ENCODE results near the gene DEFB132.
A peak's percentile ranks its signal among the peaks of the same experiment; 100 is the strongest.

DEFB132 gene

GRCh38 chr20:297925-298775 lies 40.6 kb downstream of the DEFB132 start:
- peak; percentile 47 for DNase-seq (ENCODE audit: low read depth)

GRCh38 chr20:298776-299391 lies 41.4 kb downstream of the DEFB132 start:
- DNase-seq (ENCODE audit: low read depth): no peak

DNA sequence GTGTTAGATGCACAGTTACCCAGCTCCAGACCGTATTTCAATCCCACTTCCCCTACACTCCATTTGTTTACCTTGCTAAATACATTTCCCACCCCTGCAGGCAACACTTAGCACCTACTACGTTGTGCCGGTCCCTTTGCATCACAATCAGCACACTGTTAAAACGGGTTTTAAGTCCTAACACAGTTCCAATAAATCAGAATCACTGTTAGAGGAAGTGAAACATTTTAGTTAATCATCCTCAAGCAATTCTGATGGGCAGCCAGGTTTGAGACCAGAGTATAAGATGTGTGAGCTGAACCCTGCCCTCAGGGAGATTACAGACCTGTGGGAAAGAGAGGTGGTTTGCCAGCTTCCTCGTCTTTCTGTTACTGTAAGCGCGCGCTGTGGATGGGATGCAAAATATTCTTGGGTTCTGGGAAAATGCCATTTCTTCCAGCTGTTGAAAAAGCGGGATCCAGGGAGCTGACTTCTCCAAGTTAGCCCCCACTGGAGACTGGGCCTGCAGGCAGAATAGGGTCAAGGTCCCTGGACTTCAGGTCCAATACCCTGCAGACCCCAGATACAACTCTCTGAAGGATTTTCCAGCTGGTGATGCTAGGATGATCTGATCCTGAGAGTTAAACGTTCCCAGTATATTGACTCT lies 42.9 kb downstream of the DEFB132 start:
- DNase-seq (ENCODE audit: low read depth): no peak

GRCh38 chr20:301886-302848 lies 44.6 kb downstream of the DEFB132 start:
- DNase-seq (ENCODE audit: low read depth): no peak

DNA sequence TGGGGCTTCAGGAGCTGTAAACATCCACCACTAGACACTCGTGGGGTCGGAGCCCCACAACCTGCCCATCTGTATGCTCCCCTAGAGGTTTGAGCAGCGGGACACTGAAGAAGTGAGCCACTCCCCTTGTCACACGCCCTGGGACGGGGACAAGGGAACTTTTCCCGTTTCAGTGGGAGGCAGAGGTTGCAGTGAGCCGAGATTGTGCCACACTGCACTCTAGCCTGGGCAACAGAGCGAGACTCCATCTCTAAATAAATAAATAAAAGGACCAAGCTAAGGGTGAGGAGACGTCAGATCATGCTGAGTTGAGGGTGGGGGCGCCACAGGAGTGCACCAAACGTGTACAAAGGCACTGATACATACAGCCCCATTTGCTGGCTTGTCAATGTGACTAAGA lies 48.2 kb downstream of the DEFB132 start:
- no peak for DNase-seq (ENCODE audit: low read depth)

DNA sequence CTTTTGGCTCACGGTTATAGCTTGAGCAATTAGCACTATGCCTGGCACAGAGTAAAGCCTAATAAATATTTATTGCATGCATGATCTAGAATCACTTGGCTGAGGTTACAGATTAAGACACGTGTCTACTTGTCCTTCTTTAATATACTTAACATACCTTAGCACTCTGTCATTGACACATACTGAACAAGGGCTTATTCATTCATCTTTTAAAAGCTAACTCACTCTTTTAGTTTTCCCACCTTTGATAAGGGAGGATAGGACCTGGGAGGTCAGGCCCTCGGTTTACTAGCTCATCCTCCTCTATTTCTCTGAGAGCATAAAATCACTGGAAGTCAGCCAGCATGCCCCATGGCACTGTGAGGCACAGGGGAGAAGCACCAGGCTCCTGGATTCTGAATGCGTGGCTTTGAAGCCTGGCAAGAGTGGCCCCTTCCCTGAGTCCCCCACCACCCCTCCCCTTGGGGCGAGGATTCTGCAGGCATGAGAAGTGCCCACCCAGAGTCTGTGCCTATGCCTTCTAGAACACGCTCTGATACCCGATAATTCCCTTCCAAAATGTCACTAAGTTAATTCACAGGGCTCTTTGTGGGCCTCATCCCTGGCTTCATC lies 51.0 kb downstream of the DEFB132 start:
- no peak for DNase-seq (ENCODE audit: low read depth)

DNA sequence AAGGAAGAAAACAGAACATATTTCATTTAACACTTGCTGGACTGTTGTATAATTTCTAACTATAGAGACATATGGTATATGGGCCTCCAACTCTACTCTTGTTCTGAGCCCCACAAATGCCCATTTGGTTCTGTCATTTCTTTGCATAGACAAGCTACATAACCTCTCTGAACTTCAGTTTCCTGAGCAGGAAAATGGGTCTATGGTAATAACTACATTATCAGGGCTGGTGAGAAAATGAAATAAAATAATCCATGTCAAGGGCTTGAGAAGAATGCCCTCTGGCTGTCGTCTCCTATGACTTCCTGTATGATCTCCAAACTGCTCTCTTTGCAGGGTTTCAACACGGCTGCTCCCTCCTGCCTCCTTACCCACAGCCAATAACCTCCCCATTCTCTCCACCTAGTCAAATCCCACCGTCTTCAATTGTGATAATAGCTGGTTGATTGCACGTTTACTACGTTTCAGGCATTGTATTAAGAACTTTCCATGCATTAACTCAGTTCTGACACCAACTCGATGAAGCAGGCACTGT lies 51.8 kb downstream of the DEFB132 start:
- DNase-seq (ENCODE audit: low read depth): no peak

DNA sequence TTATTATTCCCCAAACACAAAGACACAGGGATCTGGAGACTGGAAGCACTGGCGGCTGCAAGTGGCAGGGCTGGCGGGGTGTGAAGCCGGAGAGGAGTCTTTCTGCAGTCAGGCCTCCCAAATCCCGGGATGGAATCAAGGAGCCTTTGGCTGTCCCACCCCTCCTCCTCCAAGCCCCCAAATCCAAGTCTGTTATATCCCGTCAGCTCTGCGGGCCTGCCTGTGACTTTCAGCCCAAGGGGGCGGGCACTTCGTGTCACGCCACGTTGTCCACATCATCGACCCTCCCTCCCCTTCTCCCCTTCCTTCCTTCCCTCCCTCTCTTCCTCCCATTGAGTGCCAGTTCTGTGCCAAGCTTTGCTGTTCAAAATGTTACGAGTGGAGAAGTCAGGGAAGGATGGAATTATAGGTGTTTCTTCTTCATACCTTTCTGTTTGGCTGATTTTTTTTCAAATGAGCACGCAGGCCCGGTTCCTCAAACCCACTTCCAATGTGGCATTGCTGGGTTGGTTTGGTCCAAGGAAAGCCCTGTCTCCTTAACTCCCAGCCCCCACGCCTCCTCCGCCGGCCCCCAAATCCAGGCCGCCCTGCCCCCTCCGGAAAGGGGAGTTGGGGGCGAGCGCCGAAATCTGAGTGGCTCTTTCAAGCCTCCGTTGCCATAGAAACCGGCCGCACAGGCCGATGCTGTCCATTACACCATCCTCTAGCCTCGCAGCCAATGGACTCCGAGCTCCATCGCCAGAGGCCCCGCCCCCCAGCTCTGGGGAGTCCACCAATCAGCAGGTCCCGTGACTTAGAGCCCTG lies 52.5 kb downstream of the DEFB132 start:
- peak; percentile 98 for DNase-seq (ENCODE audit: low read depth)

GRCh38 chr20:310645-311044 lies 53.1 kb downstream of the DEFB132 start:
- DNase-seq (ENCODE audit: low read depth): no peak
